Suprapubic skin (tissue), 4 donors: ENCODE results near the gene IQCH. TPM values are rescaled to one million over a fixed set of nuclear protein-coding genes. Genes with fewer than 3 reads are reported as not detected.

Experiments used
- DNase-seq, 2 donors: peaks; one replicate each; pipeline ENCODE4 v3.0.0-alpha.2; 2019; ENCODE audit warnings: low spot score in 2 of 2
- H3K27ac ChIP-seq: fragments of 200-600 bp; sonication (generic); one replicate; pipeline ENCODE4 v1.5.1; 2019
- H3K27me3 ChIP-seq: fragments of 200-600 bp; sonication (generic); one replicate; pipeline ENCODE4 v1.5.1; 2019
- H3K36me3 ChIP-seq: fragments of 200-600 bp; sonication (generic); one replicate; pipeline ENCODE4 v1.5.1; 2019
- H3K4me1 ChIP-seq: fragments of 200-600 bp; sonication (generic); one replicate; pipeline ENCODE4 v1.5.1; 2019
- H3K4me3 ChIP-seq: fragments of 200-600 bp; sonication (generic); one replicate; pipeline ENCODE4 v1.5.1; 2019; ENCODE audit warnings: mild to moderate bottlenecking
- H3K9me3 ChIP-seq: fragments of 200-600 bp; sonication (generic); one replicate; pipeline ENCODE4 v1.5.1; 2019
- EP300 ChIP-seq: sonication (generic); formaldehyde crosslinking; IDR thresholded peaks from one replicate; pipeline ENCODE4 v1.6.1; 2017; ENCODE audit warnings: antibody characterized with exemption
- POLR2A ChIP-seq, 2 donors: fragments of 450-650 bp; IDR thresholded peaks; one replicate each; pipeline ENCODE4 v1.6.1; 2017; ENCODE audit warnings: antibody characterized with exemption in 2 of 2, mild to moderate bottlenecking in 2 of 2, moderate library complexity in 2 of 2
- POLR2AphosphoS5 ChIP-seq, 3 donors: sonication (generic); formaldehyde crosslinking; IDR thresholded peaks; one replicate each; pipeline ENCODE4 v1.6.1; 2017; ENCODE audit warnings: antibody characterized with exemption in 3 of 3
- WGBS: methylation state at CpG from one replicate; pipeline ENCODE4 v1.1.5; 2018; 5-methylcytosine and 5-hydroxymethylcytosine counted together
- total RNA-seq, 4 donors: library from RNA; depleted of rRNA; stranded (reverse); fragments of >200 nt; gene quantifications; one replicate each; pipeline ENCODE4 v1.1.0, GENCODE V29; 2016
- TF ChIP-seq, protein P1 (sequence below), 2 donors: fragments of 200-600 bp in 1 of 2; fragments of 450-650 bp in 1 of 2; sonication (generic) in 1 of 2; IDR thresholded peaks; one replicate each; pipeline ENCODE4 v1.5.1; 2016 to 2019; ENCODE audit warnings: antibody characterized with exemption in 2 of 2, mild to moderate bottlenecking in 1 of 2, moderate library complexity in 1 of 2

The IQCH gene
- total RNA-seq, 4 donors from 2014 or later = 1.4 to 3.1 (median 2.2) TPM

DNA sequence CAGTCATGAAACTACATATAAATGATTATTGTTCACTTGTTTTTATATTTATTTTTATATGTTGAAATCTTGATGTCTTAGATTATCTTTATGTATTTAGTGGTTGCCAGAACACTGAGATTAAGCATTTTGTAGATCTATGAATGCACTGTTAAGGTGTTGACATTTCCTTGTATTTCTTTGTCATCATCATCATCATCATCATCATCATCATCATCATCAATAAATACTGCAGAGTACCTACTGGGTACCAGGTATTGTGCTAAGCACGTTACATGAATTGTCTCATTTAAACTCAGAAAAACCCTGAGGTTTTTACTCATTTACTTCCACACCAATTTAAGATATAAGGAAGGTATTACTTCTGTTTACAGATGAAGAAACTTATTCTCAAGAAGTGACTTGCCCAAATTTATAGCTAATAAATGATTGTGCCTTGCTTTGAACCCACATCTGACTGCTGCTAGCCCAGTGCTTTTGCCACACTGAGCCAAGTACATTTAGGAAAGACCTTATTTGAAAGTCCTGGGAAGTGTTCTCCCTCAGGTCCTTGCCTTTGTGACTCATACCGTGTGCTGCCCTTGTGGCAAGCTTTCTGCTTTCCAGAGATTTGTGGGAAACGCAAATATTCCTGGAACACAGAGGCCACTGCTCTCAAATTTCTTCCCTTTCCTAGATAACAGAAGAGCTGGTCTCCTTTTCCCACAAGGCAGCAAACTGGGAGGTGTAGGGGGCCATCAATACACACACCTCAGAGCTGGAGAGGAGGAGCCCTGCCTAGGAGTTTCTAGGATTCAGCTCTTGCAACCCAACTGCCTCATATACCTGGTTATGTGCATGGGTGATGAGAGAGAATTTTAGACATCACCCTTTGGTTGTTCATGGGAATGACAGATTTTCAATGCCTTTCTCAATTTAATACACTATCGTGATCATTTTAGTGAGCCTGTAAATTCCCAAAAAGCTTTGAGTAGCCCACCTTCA, 150.9 kb downstream of the IQCH start:
- Histone ChIP-seq H3K4me3 (no peak overlapping the region), H3K4me1 (no peaks in the 10 kb centered on the region), H3K9me3 (no peaks in the 10 kb centered on the region), H3K27me3 (no peaks in the 10 kb centered on the region), H3K36me3 (no peaks in the 10 kb centered on the region), H3K27ac (no peak overlapping the region)
- TF ChIP-seq POLR2A (IDR thresholded peaks at IDR 0.05) (no peak), EP300 (no peak), POLR2AphosphoS5 (IDR thresholded peaks at IDR 0.05) (no peak)
- TF ChIP-seq, protein P1, sequence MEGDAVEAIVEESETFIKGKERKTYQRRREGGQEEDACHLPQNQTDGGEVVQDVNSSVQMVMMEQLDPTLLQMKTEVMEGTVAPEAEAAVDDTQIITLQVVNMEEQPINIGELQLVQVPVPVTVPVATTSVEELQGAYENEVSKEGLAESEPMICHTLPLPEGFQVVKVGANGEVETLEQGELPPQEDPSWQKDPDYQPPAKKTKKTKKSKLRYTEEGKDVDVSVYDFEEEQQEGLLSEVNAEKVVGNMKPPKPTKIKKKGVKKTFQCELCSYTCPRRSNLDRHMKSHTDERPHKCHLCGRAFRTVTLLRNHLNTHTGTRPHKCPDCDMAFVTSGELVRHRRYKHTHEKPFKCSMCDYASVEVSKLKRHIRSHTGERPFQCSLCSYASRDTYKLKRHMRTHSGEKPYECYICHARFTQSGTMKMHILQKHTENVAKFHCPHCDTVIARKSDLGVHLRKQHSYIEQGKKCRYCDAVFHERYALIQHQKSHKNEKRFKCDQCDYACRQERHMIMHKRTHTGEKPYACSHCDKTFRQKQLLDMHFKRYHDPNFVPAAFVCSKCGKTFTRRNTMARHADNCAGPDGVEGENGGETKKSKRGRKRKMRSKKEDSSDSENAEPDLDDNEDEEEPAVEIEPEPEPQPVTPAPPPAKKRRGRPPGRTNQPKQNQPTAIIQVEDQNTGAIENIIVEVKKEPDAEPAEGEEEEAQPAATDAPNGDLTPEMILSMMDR (IDR thresholded peaks at IDR 0.05) = no peak
- 74% methylated on average over 4 of the region's 4 CpGs for WGBS
- no peak for DNase-seq

DNA sequence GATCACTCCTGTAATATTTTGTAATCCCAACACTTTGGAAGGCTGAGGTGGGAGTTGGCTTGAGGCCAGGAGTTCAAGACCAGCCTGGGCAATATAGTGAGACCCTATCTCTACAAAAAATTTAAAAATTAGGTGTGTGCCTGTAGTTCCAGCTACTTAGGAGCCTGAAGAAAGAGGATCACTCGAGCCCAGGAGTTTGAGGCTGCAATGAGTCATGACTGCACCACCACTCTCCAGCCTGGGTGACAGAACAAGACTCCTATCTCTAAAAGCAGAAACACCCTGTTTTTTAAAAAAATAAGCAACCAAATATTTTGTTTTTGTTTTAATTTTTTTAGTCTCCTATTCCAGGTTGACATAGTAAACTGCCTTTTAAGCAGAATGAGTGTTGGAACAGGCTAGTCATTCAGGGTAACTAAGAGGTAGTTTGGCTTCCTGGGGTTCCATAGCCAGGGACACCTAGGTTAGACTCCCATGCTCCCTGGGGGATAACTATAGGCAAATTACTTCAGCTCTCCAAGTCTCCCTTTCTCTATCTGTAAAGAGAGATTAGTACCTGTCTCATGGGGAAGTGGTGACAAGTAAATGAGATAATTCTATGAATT, 151.8 kb downstream of the IQCH start:
- Histone ChIP-seq H3K9me3 (no peaks in the 10 kb centered on the region), H3K4me3 (no peak overlapping the region), H3K27ac (no peak overlapping the region), H3K27me3 (no peaks in the 10 kb centered on the region), H3K4me1 (no peaks in the 10 kb centered on the region), H3K36me3 (no peaks in the 10 kb centered on the region)
- no peak for DNase-seq
- WGBS = 84% methylated on average over 1 of the region's 1 CpG
- TF ChIP-seq, protein P1 (IDR thresholded peaks at IDR 0.05) = no peak
- TF ChIP-seq EP300 (no peak), POLR2A (IDR thresholded peaks at IDR 0.05) (no peak), POLR2AphosphoS5 (IDR thresholded peaks at IDR 0.05) (no peak)

DNA sequence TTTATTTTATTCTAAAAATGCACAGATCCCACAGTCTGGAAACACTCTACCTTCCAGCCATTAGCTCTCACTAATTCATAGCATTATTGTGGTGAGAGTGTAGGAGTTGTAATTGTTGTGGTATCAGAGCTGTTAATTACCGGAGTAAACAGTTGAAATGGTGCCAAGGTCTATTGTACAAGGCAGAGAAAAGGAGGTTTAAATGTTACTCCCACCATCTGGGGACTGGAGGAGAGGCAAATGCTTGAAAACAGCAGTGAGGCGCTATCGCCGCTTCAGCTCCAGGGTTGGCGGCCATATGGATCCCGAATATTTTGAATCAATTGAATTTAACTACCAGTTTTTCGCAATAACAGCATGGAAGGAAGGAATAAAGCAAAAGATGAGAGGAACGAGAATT, 153.2 kb downstream of the IQCH start:
- DNase-seq = no peak
- H3K27me3 ChIP-seq = no peaks in the 10 kb centered on the region
- H3K4me3 ChIP-seq = no peak overlapping the region
- H3K27ac ChIP-seq = no peak overlapping the region
- H3K4me1 ChIP-seq = no peaks in the 10 kb centered on the region
- H3K36me3 ChIP-seq = no peaks in the 10 kb centered on the region
- WGBS = 85% methylated on average over 8 of the region's 8 CpGs
- no peaks in the 10 kb centered on the region for H3K9me3 ChIP-seq
- TF ChIP-seq EP300 = no peak
- no peak for TF ChIP-seq POLR2A (IDR thresholded peaks at IDR 0.05)
- TF ChIP-seq, protein P1 (IDR thresholded peaks at IDR 0.05) = no peak
- TF ChIP-seq POLR2AphosphoS5 (IDR thresholded peaks at IDR 0.05) = no peak

DNA sequence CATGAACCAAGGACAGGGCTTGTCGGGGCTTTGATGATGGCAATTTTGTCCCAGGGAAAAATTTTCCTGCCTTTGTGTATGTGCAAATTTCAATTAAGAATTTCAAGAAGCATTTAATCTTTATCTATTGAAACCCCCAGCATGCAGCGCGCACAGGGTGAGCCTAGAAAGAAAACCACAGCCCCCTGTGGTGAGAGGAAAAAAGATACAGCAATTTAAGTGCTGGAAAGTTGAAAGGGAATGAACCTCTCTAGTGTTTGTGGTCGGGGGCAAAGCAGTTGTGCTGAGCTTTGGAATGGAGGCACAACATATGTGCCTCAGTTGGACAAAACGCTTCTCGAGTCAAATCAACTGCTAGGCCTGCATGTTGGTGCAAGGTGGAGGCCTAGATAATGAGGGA, 154.6 kb downstream of the IQCH start:
- DNase-seq = no peak
- no peaks in the 10 kb centered on the region for H3K27me3 ChIP-seq
- H3K27ac ChIP-seq = no peak overlapping the region
- 93% methylated on average over 6 of the region's 6 CpGs for WGBS
- TF ChIP-seq, protein P1 (IDR thresholded peaks at IDR 0.05) = no peak
- TF ChIP-seq POLR2AphosphoS5 (IDR thresholded peaks at IDR 0.05) = no peak
- TF ChIP-seq EP300 = no peak
- TF ChIP-seq POLR2A (IDR thresholded peaks at IDR 0.05) = no peak
- no peaks in the 10 kb centered on the region for H3K4me1 ChIP-seq
- H3K36me3 ChIP-seq = no peaks in the 10 kb centered on the region
- no peak overlapping the region for H3K4me3 ChIP-seq
- no peaks in the 10 kb centered on the region for H3K9me3 ChIP-seq

DNA sequence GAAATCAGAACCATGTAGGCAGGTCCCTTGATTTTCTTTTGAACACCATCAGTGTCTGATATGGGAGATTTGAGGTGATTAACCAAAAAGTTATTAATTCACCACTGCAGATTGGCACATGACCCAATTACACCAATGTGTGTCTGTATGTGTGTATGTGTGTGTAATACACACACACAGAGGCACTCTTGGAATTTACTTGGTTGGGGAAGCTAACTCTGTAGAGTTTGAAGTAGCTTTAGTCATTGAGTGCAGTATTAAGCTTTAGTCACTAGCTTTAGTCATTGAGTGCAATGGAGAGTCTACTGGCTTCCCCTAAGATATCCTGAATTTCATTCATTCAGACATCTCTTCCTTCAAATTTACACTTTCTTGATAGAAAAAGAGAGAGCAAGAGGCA, 156.9 kb downstream of the IQCH start:
- no peak for TF ChIP-seq POLR2AphosphoS5 (IDR thresholded peaks at IDR 0.05)
- no peak for TF ChIP-seq POLR2A (IDR thresholded peaks at IDR 0.05)
- no peak for TF ChIP-seq EP300
- TF ChIP-seq, protein P1 (IDR thresholded peaks at IDR 0.05) = no peak

More for the DNA sequence above, 156.9 kb downstream of the IQCH start:
- no peaks in the 10 kb centered on the region for H3K9me3 ChIP-seq
- H3K27ac ChIP-seq = no peak overlapping the region
- no peaks in the 10 kb centered on the region for H3K36me3 ChIP-seq
- no peaks in the 10 kb centered on the region for H3K27me3 ChIP-seq
- no peak overlapping the region for H3K4me3 ChIP-seq
- no peaks in the 10 kb centered on the region for H3K4me1 ChIP-seq
- no peak for DNase-seq
